GM21390 (cell line): Measurements from ENCODE around the gene HSP90AB1.

Experiments
- ATAC-seq: cut with Tn5 transposase; IDR thresholded peaks from one replicate; pipeline ENCODE4 v1.9.1; 2021; ENCODE audit not compliant: unreplicated experiment

Gene HSP90AB1

GRCh38 chr6:44265722-44266233 lies 18.9 kb downstream of the HSP90AB1 start:
- ATAC-seq: no peak

GRCh38 chr6:44266347-44266746 lies 19.4 kb downstream of the HSP90AB1 start:
- peak; percentile 27 for ATAC-seq

GRCh38 chr6:44267252-44267651 lies 20.4 kb downstream of the HSP90AB1 start:
- no peak for ATAC-seq

GRCh38 chr6:44268095-44268628 lies 21.3 kb downstream of the HSP90AB1 start:
- no peak for ATAC-seq

- no peak for ATAC-seq
These were observed 22.4 kb downstream of the HSP90AB1 start for GRCh38 chr6:44269178-44269920.

GRCh38 chr6:44269921-44270525 lies 23.1 kb downstream of the HSP90AB1 start, which contains the start of gene TMEM151B:
TMEM151B (plus strand) TSS chr6:44270450; CDS start chr6:44270743, 293 bp downstream.
- no peak for ATAC-seq

GRCh38 chr6:44270526-44271405 lies 23.9 kb downstream of the HSP90AB1 start:
- no peak for ATAC-seq

GRCh38 chr6:44271406-44271723 lies 24.5 kb downstream of the HSP90AB1 start:
- no peak for ATAC-seq

GRCh38 chr6:44271914-44272313 lies 25.0 kb downstream of the HSP90AB1 start:
- ATAC-seq: no peak

GRCh38 chr6:44272529-44272928 lies 25.6 kb downstream of the HSP90AB1 start:
- no peak for ATAC-seq

GRCh38 chr6:44272999-44273566 lies 26.2 kb downstream of the HSP90AB1 start:
- ATAC-seq: no peak

GRCh38 chr6:44273617-44274016 lies 26.7 kb downstream of the HSP90AB1 start:
- ATAC-seq: no peak

GRCh38 chr6:44275271-44275748 lies 28.4 kb downstream of the HSP90AB1 start:
- no peak for ATAC-seq

- ATAC-seq: no peak
These were observed 29.1 kb downstream of the HSP90AB1 start for GRCh38 chr6:44275749-44276648.

GRCh38 chr6:44276667-44277640 lies 30.1 kb downstream of the HSP90AB1 start:
- ATAC-seq: no peak

- no peak for ATAC-seq
These were observed 30.9 kb downstream of the HSP90AB1 start for GRCh38 chr6:44277763-44278162.

GRCh38 chr6:44278315-44278714 lies 31.4 kb downstream of the HSP90AB1 start:
- ATAC-seq: no peak
